NCI-H1092 treated with DMSO at 0.1 percent for 48 hours (cell line): ENCODE measurements around the gene NFKBIZ.

Source experiments
- DNase-seq: peaks from one replicate; lab custom pipeline; 2025; lab: John Stamatoyannopoulos, UW

Gene NFKBIZ

GRCh38 chr3:101825904-101826445 is 23.3 kb upstream of the NFKBIZ start:
- DNase-seq: no peak

GRCh38 chr3:101827211-101828174 is 21.8 kb upstream of the NFKBIZ start:
- peak; percentile 75 for DNase-seq

- DNase-seq: peak; percentile 37
Measured at GRCh38 chr3:101828276-101828675, 21.0 kb upstream of the NFKBIZ start.

- peak; percentile 20 for DNase-seq
Measured at GRCh38 chr3:101828691-101829436, 20.4 kb upstream of the NFKBIZ start.

GRCh38 chr3:101829437-101829830 is 19.9 kb upstream of the NFKBIZ start:
- no peak for DNase-seq

GRCh38 chr3:101829874-101830273 is 19.4 kb upstream of the NFKBIZ start:
- DNase-seq: no peak

- no peak for DNase-seq
Measured at GRCh38 chr3:101833446-101833974, 15.8 kb upstream of the NFKBIZ start.

GRCh38 chr3:101835676-101836075 is 13.6 kb upstream of the NFKBIZ start:
- no peak for DNase-seq

- no peak for DNase-seq
Measured at GRCh38 chr3:101836160-101836559, 13.2 kb upstream of the NFKBIZ start.

- peak; percentile 40 for DNase-seq
Measured at GRCh38 chr3:101836652-101837598, 12.4 kb upstream of the NFKBIZ start.

- DNase-seq: no peak
Measured at GRCh38 chr3:101838691-101839090, 10.6 kb upstream of the NFKBIZ start.

GRCh38 chr3:101840066-101840465 is 9.2 kb upstream of the NFKBIZ start:
- no peak for DNase-seq

- DNase-seq: no peak
Measured at GRCh38 chr3:101842245-101842934, 6.9 kb upstream of the NFKBIZ start.

- no peak for DNase-seq
Measured at GRCh38 chr3:101842935-101843330, 6.4 kb upstream of the NFKBIZ start.

- DNase-seq: no peak
Measured at GRCh38 chr3:101845425-101845824, 3.9 kb upstream of the NFKBIZ start.

- DNase-seq: no peak
Measured at GRCh38 chr3:101846709-101847108, 2.6 kb upstream of the NFKBIZ start.

GRCh38 chr3:101847328-101847727 is 2.0 kb upstream of the NFKBIZ start:
- DNase-seq: no peak

GRCh38 chr3:101848326-101848725 is 988 bp upstream of the NFKBIZ start:
- DNase-seq: no peak

GRCh38 chr3:101849714-101850245 is 466 bp downstream of the NFKBIZ start:
- DNase-seq: peak; percentile 50

GRCh38 chr3:101850246-101851051 is 1.1 kb downstream of the NFKBIZ start:
- no peak for DNase-seq
